Endothelial cell of umbilical vein (primary cell): Measurements from ENCODE around the gene CCDC187.

Source experiments
- CTCF ChIP-seq, 2 donors: IDR thresholded peaks; 1 replicate in 1 of 2; 2 replicates in 1 of 2; pipeline ENCODE4 v1.5.1; 2011; ENCODE audit warnings: low read length in 2 of 2, mild to moderate bottlenecking in 2 of 2, moderate library complexity in 2 of 2, control low read depth in 1 of 2, inconsistent platforms in 1 of 2, low read depth in 1 of 2; ENCODE audit not compliant: insufficient read depth in 1 of 2; ENCODE audit errors: extremely low read depth in 1 of 2
- FOS ChIP-seq: IDR thresholded peaks from 2 replicates; pipeline ENCODE4 v1.6.1; 2011; ENCODE audit warnings: mild to moderate bottlenecking, low read length, moderate library complexity, borderline replicate concordance; ENCODE audit not compliant: insufficient read depth
- POLR2A ChIP-seq: IDR thresholded peaks from 2 replicates; pipeline ENCODE4 v1.6.1; 2012; ENCODE audit warnings: low read depth, mild to moderate bottlenecking, control low read depth, low read length

GRCh38 chr9:136233868-136234267 lies 70.0 kb downstream of the CCDC187 start:
- TF ChIP-seq CTCF (IDR thresholded peaks at IDR 0.05; ENCODE audit: extremely low read depth in 1 of 2, insufficient read depth in 1 of 2, low read depth in 1 of 2, low read length in 2 of 2) (no peak), FOS (no peak), POLR2A (no peak)
